SK-N-SH (cell line): Measurements from ENCODE around the gene THADA. TPM values are rescaled to one million over a fixed set of nuclear protein-coding genes. Genes with fewer than 3 reads are reported as not detected.

Source experiments
- CTCF ChIA-PET: fragments of 300-600, 350-600 bp; formaldehyde crosslinking; extraction: SDS; loops from one replicate; lab custom pipeline; 2021; lab: Yijun Ruan, JAX
- POLR2A ChIA-PET: fragments of 350-600 bp; sonication (Branson Sonifier 250); formaldehyde crosslinking; extraction: SDS; loops from one replicate; lab custom pipeline; 2020; ENCODE audit warnings: antibody characterized with exemption, inconsistent platforms; lab: Yijun Ruan, JAX
- DNase-seq: peaks from one replicate; pipeline ENCODE4 v3.0.0; 2012
- H2AFZ ChIP-seq: fragments of 200-600 bp; sonication (generic); 2 replicates; pipeline ENCODE4 v1.8.1; 2016; ENCODE audit warnings: antibody characterized with exemption, mild to moderate bottlenecking, low read depth
- H3F3A ChIP-seq: fragments of 200-600 bp; sonication (generic); replicated peaks from 2 replicates; pipeline ENCODE3; 2016; ENCODE audit warnings: antibody characterized with exemption, mild to moderate bottlenecking; ENCODE audit not compliant: insufficient read depth
- H3K27ac ChIP-seq, 2 experiments: fragments of 200-500 bp in 1 of 2; fragments of 200-600 bp in 1 of 2; sonication (Bioruptor generic) in 1 of 2; sonication (generic), shearing (Covaris generic) in 1 of 2; 2 replicates each; pipeline versions ENCODE4 v1.5.1 to v1.6.1; 2014 to 2016; ENCODE audit warnings: low read depth in 2 of 2, inconsistent platforms in 1 of 2, low read length in 1 of 2, mild to moderate bottlenecking in 1 of 2, mixed read lengths in 1 of 2
- H3K27me3 ChIP-seq: fragments of 200-600 bp; sonication (generic), shearing (Covaris generic); 2 replicates; pipeline ENCODE4 v1.6.1; 2016; ENCODE audit warnings: mixed run types; ENCODE audit not compliant: insufficient read depth
- H3K36me3 ChIP-seq, 2 experiments: fragments of 200-500 bp in 1 of 2; fragments of 200-600 bp in 1 of 2; sonication (Bioruptor generic) in 1 of 2; sonication (generic) in 1 of 2; replicated peaks in 1 of 2; 2 replicates each; pipeline versions ENCODE3 to v1.5.1; 2014 to 2016; ENCODE audit warnings: low read length in 1 of 2, mild to moderate bottlenecking in 1 of 2; ENCODE audit not compliant: insufficient read depth in 2 of 2, control insufficient read depth in 1 of 2
- H3K4me1 ChIP-seq, 2 experiments: fragments of 200-500 bp in 1 of 2; fragments of 200-600 bp in 1 of 2; sonication (Bioruptor generic) in 1 of 2; sonication (generic), shearing (Covaris generic) in 1 of 2; 2 replicates each; pipeline versions ENCODE4 v1.5.1 to v1.6.1; 2014 to 2016; ENCODE audit warnings: low read depth in 1 of 2, low read length in 1 of 2, mixed run types in 1 of 2; ENCODE audit not compliant: insufficient read depth in 2 of 2, control insufficient read depth in 1 of 2
- H3K4me2 ChIP-seq: fragments of 200-600 bp; sonication (generic), shearing (Covaris generic); 2 replicates; pipeline ENCODE4 v1.6.1; 2017; ENCODE audit warnings: mixed run types
- H3K4me3 ChIP-seq, 2 experiments: fragments of 200-500 bp in 1 of 2; fragments of 200-600 bp in 1 of 2; sonication (Bioruptor generic) in 1 of 2; sonication (generic), shearing (Covaris generic) in 1 of 2; 2 replicates each; pipeline versions ENCODE4 v1.5.1 to v1.8.1; 2014 to 2016; ENCODE audit warnings: low read depth in 2 of 2, inconsistent platforms in 1 of 2, low read length in 1 of 2, mild to moderate bottlenecking in 1 of 2, mixed read lengths in 1 of 2, moderate library complexity in 1 of 2
- H3K79me2 ChIP-seq: fragments of 200-600 bp; sonication (generic); 2 replicates; pipeline ENCODE4 v1.8.1; 2017; ENCODE audit warnings: mild to moderate bottlenecking; ENCODE audit not compliant: insufficient read depth
- H3K9ac ChIP-seq: fragments of 200-600 bp; sonication (generic); 2 replicates; pipeline ENCODE4 v1.6.1; 2017; ENCODE audit warnings: mixed run types
- H3K9me2 ChIP-seq: fragments of 200-600 bp; sonication (generic); 2 replicates; pipeline ENCODE4 v1.6.1; 2017; ENCODE audit warnings: mixed run types
- H3K9me3 ChIP-seq: fragments of 200-600 bp; sonication (generic); 2 replicates; pipeline ENCODE4 v1.6.1; 2017; ENCODE audit warnings: mixed run types, mild to moderate bottlenecking, moderate library complexity
- H4K20me1 ChIP-seq: fragments of 200-600 bp; sonication (generic); 2 replicates; pipeline ENCODE4 v1.6.1; 2017; ENCODE audit warnings: mild to moderate bottlenecking, mixed run types; ENCODE audit not compliant: insufficient read depth
- ELF1 ChIP-seq: IDR thresholded peaks from 2 replicates; pipeline ENCODE4 v1.4.0; 2012
- EZH2phosphoT487 ChIP-seq: fragments of 200-600 bp; sonication (generic); IDR thresholded peaks from 2 replicates; pipeline ENCODE4 v1.6.1; 2017; ENCODE audit warnings: low read depth, mixed run types, mild to moderate bottlenecking, antibody characterized with exemption, moderate library complexity, borderline replicate concordance
- FOXJ3 ChIP-seq: sonication (generic); formaldehyde crosslinking; IDR thresholded peaks from 2 replicates; pipeline ENCODE4 v1.5.1; 2020; ENCODE audit warnings: mild to moderate bottlenecking, missing genetic modification reagents
- FOXM1 ChIP-seq: IDR thresholded peaks from 2 replicates; pipeline ENCODE4 v1.4.0; 2012; ENCODE audit warnings: low read depth, mild to moderate bottlenecking
- GABPA ChIP-seq: IDR thresholded peaks from 2 replicates; pipeline ENCODE4 v1.4.0; 2012; ENCODE audit warnings: low read depth, mild to moderate bottlenecking
- GATA2 ChIP-seq: sonication (generic); formaldehyde crosslinking; IDR thresholded peaks from 2 replicates; pipeline ENCODE4 v1.5.0; 2020; ENCODE audit warnings: mild to moderate bottlenecking, missing genetic modification reagents
- NRF1 ChIP-seq: IDR thresholded peaks from 2 replicates; pipeline ENCODE4 v1.6.1; 2012; ENCODE audit warnings: low read depth, mild to moderate bottlenecking, low read length
- RXRA ChIP-seq: IDR thresholded peaks from 2 replicates; pipeline ENCODE4 v1.4.0; 2012; ENCODE audit warnings: low read depth, mild to moderate bottlenecking, borderline replicate concordance
- TAF1 ChIP-seq: IDR thresholded peaks from 2 replicates; pipeline ENCODE4 v1.6.1; 2012; ENCODE audit warnings: low read depth, mild to moderate bottlenecking, low read length, moderate library complexity, borderline replicate concordance
- TCF12 ChIP-seq: IDR thresholded peaks from 2 replicates; pipeline ENCODE4 v1.4.0; 2012
- YY1 ChIP-seq: IDR thresholded peaks from 2 replicates; pipeline ENCODE4 v1.4.0; 2012; ENCODE audit warnings: low read depth, mild to moderate bottlenecking
- WGBS: methylation state at CpG from one replicate; pipeline ENCODE4 v1.1.6; 2017; ENCODE audit warnings: low lambda C conversion rate; 5-methylcytosine and 5-hydroxymethylcytosine counted together
- polyA plus RNA-seq, 3 experiments: library from polyadenylated mRNA; depleted of rRNA; stranded (reverse); fragments of >200 nt; gene quantifications; 2 replicates each; pipeline ENCODE4 v1.2.3, GENCODE V29; 2012
- TF ChIP-seq, protein P1 (sequence below): fragments of 150-350 bp; IDR thresholded peaks from 2 replicates; pipeline ENCODE4 v1.6.1; 2017; ENCODE audit warnings: antibody characterized with exemption, low read length, low read depth, borderline replicate concordance
- TF ChIP-seq, protein P2 (sequence below): fragments of 150-350 bp; IDR thresholded peaks from 2 replicates; pipeline ENCODE4 v1.6.1; 2016; ENCODE audit warnings: mild to moderate bottlenecking, low read depth, low read length
- TF ChIP-seq, protein P3 (sequence below): fragments of 200-600 bp; sonication (generic); IDR thresholded peaks from 2 replicates; pipeline ENCODE4 v1.6.1; 2017; ENCODE audit warnings: antibody characterized with exemption, mild to moderate bottlenecking, moderate library complexity
- TF ChIP-seq, protein P4 (sequence below): IDR thresholded peaks from 2 replicates; pipeline ENCODE4 v1.6.1; 2012; ENCODE audit warnings: mild to moderate bottlenecking, low read depth, low read length, moderate library complexity

THADA gene
- polyA plus RNA-seq, 1 of the 3 experiments (the other 2 are of a cell fraction), result 25.6 TPM

DNA sequence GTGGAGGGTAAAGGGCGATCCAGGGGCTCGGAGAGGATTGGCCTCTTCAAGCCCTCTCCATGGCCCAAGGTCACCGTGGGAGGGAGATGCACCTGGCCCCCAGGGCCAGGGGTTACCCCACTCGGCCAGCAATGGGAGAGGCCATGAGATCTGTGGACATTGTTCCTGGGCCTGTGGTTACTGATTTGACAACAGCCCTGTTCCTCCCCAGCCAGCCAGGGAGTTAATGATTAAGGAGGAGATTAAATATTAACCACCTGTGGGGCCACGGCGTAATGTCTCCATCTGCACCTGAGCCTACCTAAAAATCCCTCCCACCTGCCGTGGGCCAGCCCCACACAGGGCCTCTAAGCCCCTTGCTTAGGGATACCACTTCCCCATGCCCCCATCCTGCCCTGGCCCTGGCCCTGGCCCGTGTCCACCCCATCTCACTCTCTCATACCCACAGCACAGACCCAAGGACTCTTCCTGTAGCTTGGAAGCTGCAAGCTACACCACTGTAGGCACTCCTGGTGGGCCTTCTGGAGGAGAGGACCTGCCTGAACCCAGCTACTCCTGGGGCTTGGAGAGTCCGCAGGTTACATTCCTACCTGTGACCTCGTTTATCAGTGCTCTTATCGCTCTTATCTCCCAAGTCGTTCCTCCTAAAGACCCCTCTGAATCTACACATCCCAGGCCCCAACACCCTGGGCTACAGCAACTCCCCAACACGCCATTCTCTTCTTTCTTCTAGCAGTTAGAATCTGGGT lies 401.5 kb downstream of the THADA start:
- DNase-seq, result no peak
- Histone ChIP-seq H3K9ac (no peak overlapping the region), H4K20me1 (no peaks in the 10 kb centered on the region), H3K9me3 (no peaks in the 10 kb centered on the region), H3F3A (no peaks in the 10 kb centered on the region), H3K9me2 (no peaks in the 10 kb centered on the region), H3K4me2 (no peak overlapping the region), H3K4me3 (no peak overlapping the region), H3K4me1 (peaks cover 0 to 14% of the 10 kb centered on the region in 2 experiments; a peak in 1 of 4 replicates), H3K79me2 (no peaks in the 10 kb centered on the region), H3K36me3 (no peaks in the 10 kb centered on the region), H3K27ac (no peak overlapping the region), H3K27me3 (no peaks in the 10 kb centered on the region), H2AFZ (no peak overlapping the region)
- TF ChIP-seq, protein P1, sequence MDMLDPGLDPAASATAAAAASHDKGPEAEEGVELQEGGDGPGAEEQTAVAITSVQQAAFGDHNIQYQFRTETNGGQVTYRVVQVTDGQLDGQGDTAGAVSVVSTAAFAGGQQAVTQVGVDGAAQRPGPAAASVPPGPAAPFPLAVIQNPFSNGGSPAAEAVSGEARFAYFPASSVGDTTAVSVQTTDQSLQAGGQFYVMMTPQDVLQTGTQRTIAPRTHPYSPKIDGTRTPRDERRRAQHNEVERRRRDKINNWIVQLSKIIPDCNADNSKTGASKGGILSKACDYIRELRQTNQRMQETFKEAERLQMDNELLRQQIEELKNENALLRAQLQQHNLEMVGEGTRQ, result no peak
- TF ChIP-seq TAF1 (no peak), ELF1 (no peak), FOXM1 (no peak), GATA2 (CRISPR knock-in tag) (no peak), RXRA (no peak), GABPA (no peak), YY1 (no peak), FOXJ3 (no peak), NRF1 (no peak), EZH2phosphoT487 (no peak), TCF12 (no peak)
- TF ChIP-seq, protein P2, sequence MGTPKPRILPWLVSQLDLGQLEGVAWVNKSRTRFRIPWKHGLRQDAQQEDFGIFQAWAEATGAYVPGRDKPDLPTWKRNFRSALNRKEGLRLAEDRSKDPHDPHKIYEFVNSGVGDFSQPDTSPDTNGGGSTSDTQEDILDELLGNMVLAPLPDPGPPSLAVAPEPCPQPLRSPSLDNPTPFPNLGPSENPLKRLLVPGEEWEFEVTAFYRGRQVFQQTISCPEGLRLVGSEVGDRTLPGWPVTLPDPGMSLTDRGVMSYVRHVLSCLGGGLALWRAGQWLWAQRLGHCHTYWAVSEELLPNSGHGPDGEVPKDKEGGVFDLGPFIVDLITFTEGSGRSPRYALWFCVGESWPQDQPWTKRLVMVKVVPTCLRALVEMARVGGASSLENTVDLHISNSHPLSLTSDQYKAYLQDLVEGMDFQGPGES, result no peak
- TF ChIP-seq, protein P3, sequence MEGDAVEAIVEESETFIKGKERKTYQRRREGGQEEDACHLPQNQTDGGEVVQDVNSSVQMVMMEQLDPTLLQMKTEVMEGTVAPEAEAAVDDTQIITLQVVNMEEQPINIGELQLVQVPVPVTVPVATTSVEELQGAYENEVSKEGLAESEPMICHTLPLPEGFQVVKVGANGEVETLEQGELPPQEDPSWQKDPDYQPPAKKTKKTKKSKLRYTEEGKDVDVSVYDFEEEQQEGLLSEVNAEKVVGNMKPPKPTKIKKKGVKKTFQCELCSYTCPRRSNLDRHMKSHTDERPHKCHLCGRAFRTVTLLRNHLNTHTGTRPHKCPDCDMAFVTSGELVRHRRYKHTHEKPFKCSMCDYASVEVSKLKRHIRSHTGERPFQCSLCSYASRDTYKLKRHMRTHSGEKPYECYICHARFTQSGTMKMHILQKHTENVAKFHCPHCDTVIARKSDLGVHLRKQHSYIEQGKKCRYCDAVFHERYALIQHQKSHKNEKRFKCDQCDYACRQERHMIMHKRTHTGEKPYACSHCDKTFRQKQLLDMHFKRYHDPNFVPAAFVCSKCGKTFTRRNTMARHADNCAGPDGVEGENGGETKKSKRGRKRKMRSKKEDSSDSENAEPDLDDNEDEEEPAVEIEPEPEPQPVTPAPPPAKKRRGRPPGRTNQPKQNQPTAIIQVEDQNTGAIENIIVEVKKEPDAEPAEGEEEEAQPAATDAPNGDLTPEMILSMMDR, result no peak
- TF ChIP-seq, protein P4, sequence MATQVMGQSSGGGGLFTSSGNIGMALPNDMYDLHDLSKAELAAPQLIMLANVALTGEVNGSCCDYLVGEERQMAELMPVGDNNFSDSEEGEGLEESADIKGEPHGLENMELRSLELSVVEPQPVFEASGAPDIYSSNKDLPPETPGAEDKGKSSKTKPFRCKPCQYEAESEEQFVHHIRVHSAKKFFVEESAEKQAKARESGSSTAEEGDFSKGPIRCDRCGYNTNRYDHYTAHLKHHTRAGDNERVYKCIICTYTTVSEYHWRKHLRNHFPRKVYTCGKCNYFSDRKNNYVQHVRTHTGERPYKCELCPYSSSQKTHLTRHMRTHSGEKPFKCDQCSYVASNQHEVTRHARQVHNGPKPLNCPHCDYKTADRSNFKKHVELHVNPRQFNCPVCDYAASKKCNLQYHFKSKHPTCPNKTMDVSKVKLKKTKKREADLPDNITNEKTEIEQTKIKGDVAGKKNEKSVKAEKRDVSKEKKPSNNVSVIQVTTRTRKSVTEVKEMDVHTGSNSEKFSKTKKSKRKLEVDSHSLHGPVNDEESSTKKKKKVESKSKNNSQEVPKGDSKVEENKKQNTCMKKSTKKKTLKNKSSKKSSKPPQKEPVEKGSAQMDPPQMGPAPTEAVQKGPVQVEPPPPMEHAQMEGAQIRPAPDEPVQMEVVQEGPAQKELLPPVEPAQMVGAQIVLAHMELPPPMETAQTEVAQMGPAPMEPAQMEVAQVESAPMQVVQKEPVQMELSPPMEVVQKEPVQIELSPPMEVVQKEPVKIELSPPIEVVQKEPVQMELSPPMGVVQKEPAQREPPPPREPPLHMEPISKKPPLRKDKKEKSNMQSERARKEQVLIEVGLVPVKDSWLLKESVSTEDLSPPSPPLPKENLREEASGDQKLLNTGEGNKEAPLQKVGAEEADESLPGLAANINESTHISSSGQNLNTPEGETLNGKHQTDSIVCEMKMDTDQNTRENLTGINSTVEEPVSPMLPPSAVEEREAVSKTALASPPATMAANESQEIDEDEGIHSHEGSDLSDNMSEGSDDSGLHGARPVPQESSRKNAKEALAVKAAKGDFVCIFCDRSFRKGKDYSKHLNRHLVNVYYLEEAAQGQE, result no peak
- WGBS, result 70% methylated on average over 12 of the region's 13 CpGs
- CTCF ChIA-PET, result interaction anchor here (0.9 kb wide), 1 partner anchor 14 kb away, joined by 3 read pairs; no protein-coding TSS in a partner anchor
- POLR2A ChIA-PET, result no interaction called here
